Heart left ventricle (tissue), 13 donors: Measurements from ENCODE around the gene MEIOC.

Experiments used
- POLR2A ChIP-seq, 2 donors: fragments of 450-650 bp; IDR thresholded peaks; one replicate each; pipeline ENCODE4 v1.6.1; 2017; ENCODE audit warnings: antibody characterized with exemption in 2 of 2, mild to moderate bottlenecking in 2 of 2, moderate library complexity in 2 of 2
- TF ChIP-seq, protein P1 (sequence below), 12 donors: fragments of 200-600 bp; sonication (generic) in 4 of 12; IDR thresholded peaks; one replicate each; pipeline versions ENCODE4 v1.5.0 to v1.8.0; 2018 to 2022; ENCODE audit warnings: antibody characterized with exemption in 12 of 12, mild to moderate bottlenecking in 5 of 12
- donor health status: ischemic (EF 13 %, LVEDD 7.1; RV severe dilation, severe dysfunction).
- donor health status: DM: no; HTN: yes; CAD: no.
- donor health status: DM: no; HTN: no; CAD: no.
- donor health status: ischemic (EF 25% LVEDD 6.9; RV normal size, moderate dysfunction).
- donor health status: ischemic (EF 25% LVEDD 5.7; RV mildly dilated, moderate dysfunction).
- donor health status: ischemic (EF 35%, LVEDD 5.7; RV mildly dilated, moderate dysfunction).
- donor health status: nonischemic (EF 11% LVEDD 7.7; RV severe dilation, severe dysfunction).
- donor health status: DM: yes; HTN: yes; CAD: no.
- donor health status: PGD.
- donor health status: ischemic (EF 29% LVEDD 5.4; RV normal size, mild dysfunction).
- donor health status: nonischemic (EF 23%, LVEDD 6.1; RV moderate dilation, normal function).

- TF ChIP-seq, protein P1, sequence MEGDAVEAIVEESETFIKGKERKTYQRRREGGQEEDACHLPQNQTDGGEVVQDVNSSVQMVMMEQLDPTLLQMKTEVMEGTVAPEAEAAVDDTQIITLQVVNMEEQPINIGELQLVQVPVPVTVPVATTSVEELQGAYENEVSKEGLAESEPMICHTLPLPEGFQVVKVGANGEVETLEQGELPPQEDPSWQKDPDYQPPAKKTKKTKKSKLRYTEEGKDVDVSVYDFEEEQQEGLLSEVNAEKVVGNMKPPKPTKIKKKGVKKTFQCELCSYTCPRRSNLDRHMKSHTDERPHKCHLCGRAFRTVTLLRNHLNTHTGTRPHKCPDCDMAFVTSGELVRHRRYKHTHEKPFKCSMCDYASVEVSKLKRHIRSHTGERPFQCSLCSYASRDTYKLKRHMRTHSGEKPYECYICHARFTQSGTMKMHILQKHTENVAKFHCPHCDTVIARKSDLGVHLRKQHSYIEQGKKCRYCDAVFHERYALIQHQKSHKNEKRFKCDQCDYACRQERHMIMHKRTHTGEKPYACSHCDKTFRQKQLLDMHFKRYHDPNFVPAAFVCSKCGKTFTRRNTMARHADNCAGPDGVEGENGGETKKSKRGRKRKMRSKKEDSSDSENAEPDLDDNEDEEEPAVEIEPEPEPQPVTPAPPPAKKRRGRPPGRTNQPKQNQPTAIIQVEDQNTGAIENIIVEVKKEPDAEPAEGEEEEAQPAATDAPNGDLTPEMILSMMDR (IDR thresholded peaks at IDR 0.05): no peak
- no peak for TF ChIP-seq POLR2A (IDR thresholded peaks at IDR 0.05)
These were observed 17.6 kb downstream of the MEIOC start for GRCh38 chr17:44673893-44674292.
